G401.6 (cell line): ENCODE results near the gene DPM2.

Source experiments
- FAIRE-seq: peaks from 2 replicates; lab custom pipeline; 2012; peaks lifted over from hg19 to GRCh38; lab: Jason Lieb, UNC

The DPM2 gene

GRCh38 chr9:127936347-127936852 lies 1.3 kb downstream of the DPM2 start:
- no peak for FAIRE-seq

GRCh38 chr9:127935765-127936221 lies 1.9 kb downstream of the DPM2 start:
- FAIRE-seq: no peak

- no peak for FAIRE-seq
These were observed 2.7 kb downstream of the DPM2 start for GRCh38 chr9:127934986-127935385.

- FAIRE-seq: no peak
These were observed 3.4 kb downstream of the DPM2 start for GRCh38 chr9:127934248-127934647.

- no peak for FAIRE-seq
These were observed 6.4 kb downstream of the DPM2 start for GRCh38 chr9:127931092-127931881.

- peak; percentile 55 for FAIRE-seq
These were observed 7.2 kb downstream of the DPM2 start, which contains the start of gene PIP5KL1 for GRCh38 chr9:127930231-127931091. PIP5KL1 (minus strand) TSS chr9:127930777; CDS start chr9:127930752, 25 bp downstream.

- no peak for FAIRE-seq
These were observed 8.1 kb downstream of the DPM2 start for GRCh38 chr9:127929625-127929979.

GRCh38 chr9:127928676-127929624 lies 8.7 kb downstream of the DPM2 start:
- FAIRE-seq: no peak

GRCh38 chr9:127927988-127928675 lies 9.5 kb downstream of the DPM2 start:
- no peak for FAIRE-seq

GRCh38 chr9:127927201-127927987 lies 10.3 kb downstream of the DPM2 start:
- FAIRE-seq: no peak

- no peak for FAIRE-seq
These were observed 10.8 kb downstream of the DPM2 start for GRCh38 chr9:127926906-127927200.

- FAIRE-seq: no peak
These were observed 11.4 kb downstream of the DPM2 start for GRCh38 chr9:127925959-127926905.

- no peak for FAIRE-seq
These were observed 12.8 kb downstream of the DPM2 start for GRCh38 chr9:127924736-127925444.

GRCh38 chr9:127923771-127924170 lies 13.9 kb downstream of the DPM2 start:
- FAIRE-seq: no peak

GRCh38 chr9:127923046-127923445 lies 14.6 kb downstream of the DPM2 start:
- FAIRE-seq: no peak

- no peak for FAIRE-seq
These were observed 16.0 kb downstream of the DPM2 start for GRCh38 chr9:127921557-127922120.

- no peak for FAIRE-seq
These were observed 16.9 kb downstream of the DPM2 start for GRCh38 chr9:127920794-127921193.

GRCh38 chr9:127919253-127919815 lies 18.3 kb downstream of the DPM2 start:
- FAIRE-seq: no peak
